Aorta (tissue), 5 donors: ENCODE measurements around the gene BCKDHA. TPM values are rescaled to one million over a fixed set of nuclear protein-coding genes. Genes with fewer than 3 reads are reported as not detected.
"Not testable (repeated sequence)": the region's sequence is repeated elsewhere in the genome, so short reads cannot be mapped to it uniquely, and the experiment has no call there.

Source experiments
- ATAC-seq: fragments of 200-7000 bp; cut with Tn5 transposase; one replicate; pipeline ENCODE4 v1.9.1; 2022; ENCODE audit warnings: moderate library complexity; ENCODE audit not compliant: low FRiP score
- DNase-seq, 2 donors: peaks; one replicate each; pipeline ENCODE4 v3.0.0-alpha.2; 2020
- H3K27ac ChIP-seq, 2 donors: one replicate each; pipeline ENCODE4 v1.5.1; 2013; ENCODE audit warnings: low read length in 2 of 2, mild to moderate bottlenecking in 2 of 2, moderate library complexity in 2 of 2, control low read depth in 1 of 2, inconsistent platforms in 1 of 2, low read depth in 1 of 2
- H3K27me3 ChIP-seq, 2 donors: one replicate each; pipeline ENCODE4 v1.6.1; 2013; ENCODE audit warnings: control low read depth in 1 of 2, low read length in 1 of 2, mild to moderate bottlenecking in 1 of 2, moderate library complexity in 1 of 2; ENCODE audit not compliant: insufficient read depth in 2 of 2, control insufficient read depth in 1 of 2
- H3K36me3 ChIP-seq, 2 donors: one replicate each; pipeline ENCODE4 v1.6.1; 2013; ENCODE audit warnings: control low read depth in 1 of 2, low read length in 1 of 2, mild to moderate bottlenecking in 1 of 2; ENCODE audit not compliant: insufficient read depth in 2 of 2, control insufficient read depth in 1 of 2
- H3K4me1 ChIP-seq, 2 donors: one replicate each; pipeline ENCODE4 v1.6.1; 2013; ENCODE audit warnings: low read length in 2 of 2, control low read depth in 1 of 2, mild to moderate bottlenecking in 1 of 2, moderate library complexity in 1 of 2; ENCODE audit not compliant: insufficient read depth in 2 of 2, control insufficient read depth in 1 of 2
- H3K4me3 ChIP-seq, 2 donors: one replicate each; pipeline ENCODE4 v1.5.1; 2013; ENCODE audit warnings: low read length in 2 of 2, control low read depth in 1 of 2, mild to moderate bottlenecking in 1 of 2
- H3K9me3 ChIP-seq: one replicate; pipeline ENCODE4 v1.6.1; 2013; ENCODE audit warnings: mild to moderate bottlenecking, low read length; ENCODE audit not compliant: control insufficient read depth
- WGBS, 2 donors: extraction: QIAGEN DNeasy Blood & Tissue Kit; methylation state at CpG; one replicate each; pipeline ENCODE4 v1.1.7; 2013; 5-methylcytosine and 5-hydroxymethylcytosine counted together
- intact Hi-C, 2 donors: fragments of 100-400 bp; cut with DNase I; formaldehyde crosslinking; loops; one replicate each; pipeline versions ENCODE4 v1.14.2 to v1.15.0; 2022
- polyA plus RNA-seq, 2 donors: library from polyadenylated mRNA; stranded (reverse); fragments of 200-250 nt; gene quantifications; one replicate each; pipeline ENCODE4 v1.2.3, GENCODE V29; 2013
- total RNA-seq, 2 donors: library from RNA; stranded (reverse); fragmentation: NEBNext Ultra II Directional; extraction: Animal tissue kit (Norgen Biotek cat#: 25700); gene quantifications; one replicate each; pipeline ENCODE4 v1.2.1, GENCODE V29; 2021
- donor health status: healthy with polysubstance abuse.
- donor health status: Bipolar disorder and iron deficiency.
- donor health status: DM: no; HTN: no; CAD: no.
- donor health status: DM: no; HTN: no; CAD: no.
- donor health status: DM: yes; HTN: yes; CAD: no.

The BCKDHA gene
- total and polyA plus RNA-seq, 4 donors, result 11.1 to 50.6 (median 13.4) TPM

GRCh38 chr19:41449865-41450178 lies 52.2 kb downstream of the BCKDHA start:
- no peak overlapping the region for H3K4me3 ChIP-seq
- no peak for ATAC-seq
- H3K27ac ChIP-seq, result no peak overlapping the region
- WGBS, 2 donors, result 69 to 70% methylated on average over 3 of the region's 3 CpGs
- DNase-seq, result no peak
- no peaks in the 10 kb centered on the region for H3K9me3 ChIP-seq
- intact Hi-C loops, result loop anchor here in 1 of 2 donors (5.0 kb wide), 1 partner anchor 122 kb away; no protein-coding TSS in a partner anchor
- no peaks in the 10 kb centered on the region for H3K4me1 ChIP-seq
- H3K36me3 ChIP-seq, result no peaks in the 10 kb centered on the region
- no peaks in the 10 kb centered on the region for H3K27me3 ChIP-seq

GRCh38 chr19:41452584-41453275 lies 55.1 kb downstream of the BCKDHA start:
- no peaks in the 10 kb centered on the region for H3K4me1 ChIP-seq

GRCh38 chr19:41455936-41456335 lies 58.3 kb downstream of the BCKDHA start:
- no peaks in the 10 kb centered on the region for H3K4me1 ChIP-seq
- no peak overlapping the region for H3K27ac ChIP-seq
- no peak overlapping the region for H3K4me3 ChIP-seq
- 3 to 7% methylated on average over 2 of the region's 2 CpGs for WGBS, 2 donors
- no peak for DNase-seq
- no peak for ATAC-seq
- H3K27me3 ChIP-seq, result no peaks in the 10 kb centered on the region
- intact Hi-C loops, result no loop called here
- no peaks in the 10 kb centered on the region for H3K9me3 ChIP-seq
- no peaks in the 10 kb centered on the region for H3K36me3 ChIP-seq

More at GRCh38 chr19:41452584-41453275, 55.1 kb downstream of the BCKDHA start:
- no peak for ATAC-seq
- Histone ChIP-seq H3K36me3 (no peaks in the 10 kb centered on the region), H3K27ac (no peak overlapping the region), H3K4me3 (no peak overlapping the region), H3K27me3 (no peaks in the 10 kb centered on the region), H3K9me3 (no peaks in the 10 kb centered on the region)
- 51 to 57% methylated on average over 6 of the region's 6 CpGs for WGBS, 2 donors
- intact Hi-C loops, result no loop called here
- no peak for DNase-seq

GRCh38 chr19:41456342-41456918 lies 58.8 kb downstream of the BCKDHA start:
- no peak for DNase-seq
- H3K27me3 ChIP-seq, result no peaks in the 10 kb centered on the region
- intact Hi-C loops, result no loop called here
- H3K36me3 ChIP-seq, result no peaks in the 10 kb centered on the region
- no peak overlapping the region for H3K4me3 ChIP-seq
- H3K27ac ChIP-seq, result no peak overlapping the region
- no peaks in the 10 kb centered on the region for H3K9me3 ChIP-seq
- 31 to 32% methylated on average over 7 of the region's 7 CpGs for WGBS, 2 donors
- ATAC-seq, result no peak
- H3K4me1 ChIP-seq, result no peaks in the 10 kb centered on the region

- intact Hi-C loops, result no loop called here
- Histone ChIP-seq H3K9me3 (no peaks in the 10 kb centered on the region), H3K4me1 (no peaks in the 10 kb centered on the region), H3K36me3 (no peaks in the 10 kb centered on the region), H3K27me3 (no peaks in the 10 kb centered on the region), H3K27ac (no peak overlapping the region), H3K4me3 (no peak overlapping the region)
- DNase-seq (no peak), ATAC-seq (no peak)
- WGBS, 2 donors, result 59% methylated on average over 1 of the region's 1 CpG; no CpG with 5 or more reads in 1 of the 2 donors
These were observed 59.6 kb downstream of the BCKDHA start for GRCh38 chr19:41457241-41457640.

GRCh38 chr19:41462497-41462896 lies 64.9 kb downstream of the BCKDHA start:
- H3K9me3 ChIP-seq, result no peaks in the 10 kb centered on the region
- no peaks in the 10 kb centered on the region for H3K36me3 ChIP-seq
- no peaks in the 10 kb centered on the region for H3K27me3 ChIP-seq
- H3K27ac ChIP-seq, result no peak overlapping the region
- 59 to 63% methylated on average over 6 of the region's 6 CpGs for WGBS, 2 donors
- intact Hi-C loops, result no loop called here
- H3K4me3 ChIP-seq, result no peak overlapping the region
- DNase-seq (no peak), ATAC-seq (no peak)
- H3K4me1 ChIP-seq, result no peaks in the 10 kb centered on the region

GRCh38 chr19:41463257-41464256 lies 65.9 kb downstream of the BCKDHA start:
- 76 to 77% methylated on average over 22 of the region's 22 CpGs for WGBS, 2 donors
- H3K4me3 ChIP-seq, H3K36me3 ChIP-seq, H3K9me3 ChIP-seq, H3K27me3 ChIP-seq, H3K27ac ChIP-seq, ATAC-seq, intact Hi-C loops, DNase-seq, H3K4me1 ChIP-seq: not testable (repeated sequence)
